ENCODE measurements around the gene KANK4. TPM values are rescaled to one million over a fixed set of nuclear protein-coding genes. Genes with fewer than 3 reads are reported as not detected.
A peak's percentile ranks its signal among the peaks of the same experiment; 100 is the strongest.

KANK4 gene
- total RNA-seq, 8 experiments from 2014 or later, result 0.27 to 6.7 (median 1.2) TPM

- Histone ChIP-seq H3K4me1 (replicated peaks in 1 of 2) (peaks cover 16 to 18% of the 10 kb centered on the region in 2 donors), H3K4me3 (no peak overlapping the region), H3K27ac (no peak overlapping the region)
- peak in 3 of 8 experiments; percentile 37 to 48 (median 44) for ATAC-seq (replicated peaks in 6 of 8)
- in situ Hi-C loops (cut with MboI; ENCODE audit: low pct_unique_long_range_greater_than_20kb in 2 of 9, low sequenced_read_pairs in 9 of 9, unreplicated experiment in 9 of 9), result no loop called here
- WGBS, 10 experiments, result 6 to 91% (median 80%) methylated on average over 1 to 6 of the region's 7 CpGs; no CpG with 5 or more reads in 3 of the 10 experiments
These were observed 14.2 kb upstream of the KANK4 start for GRCh38 chr1:62333441-62333840.

- WGBS, 10 experiments, result 13 to 100% (median 88%) methylated on average over 1 to 7 of the region's 22 CpGs; no CpG with 5 or more reads in 5 of the 10 experiments
- H3K4me1 ChIP-seq (replicated peaks in 1 of 2), result no peaks in the 10 kb centered on the region
- no peak overlapping the region for H3K4me3 ChIP-seq
- peak in 4 of 8 experiments; percentile 23 to 41 (median 28) for ATAC-seq (replicated peaks in 6 of 8)
- no peak overlapping the region for H3K27ac ChIP-seq
- in situ Hi-C loops (cut with MboI; ENCODE audit: low pct_unique_long_range_greater_than_20kb in 2 of 9, low sequenced_read_pairs in 9 of 9, unreplicated experiment in 9 of 9), result no loop called here
These were observed 8.3 kb upstream of the KANK4 start for GRCh38 chr1:62327360-62328055.

- no peaks in the 10 kb centered on the region for H3K4me1 ChIP-seq (replicated peaks in 1 of 2)
- in situ Hi-C loops (cut with MboI; ENCODE audit: low pct_unique_long_range_greater_than_20kb in 2 of 9, low sequenced_read_pairs in 9 of 9, unreplicated experiment in 9 of 9), result no loop called here
- 0 to 93% (median 60%) methylated on average over 1 to 2 of the region's 2 CpGs; no CpG with 5 or more reads in 3 of the 10 experiments for WGBS, 10 experiments
- no peak overlapping the region for H3K4me3 ChIP-seq
- no peak overlapping the region for H3K27ac ChIP-seq
- peak in 1 of 8 experiments; percentile 6 for ATAC-seq (replicated peaks in 6 of 8)
These were observed 6.4 kb upstream of the KANK4 start for GRCh38 chr1:62325681-62326080.

GRCh38 chr1:62325081-62325480, 5.8 kb upstream of the KANK4 start:
- ATAC-seq (replicated peaks in 6 of 8), result peak in 3 of 8 experiments; percentile 69 to 84 (median 80)
- no peak overlapping the region for H3K4me3 ChIP-seq
- 31 to 100% (median 94%) methylated on average over 2 to 5 of the region's 5 CpGs; no CpG with 5 or more reads in 1 of the 10 experiments for WGBS, 10 experiments
- H3K4me1 ChIP-seq (replicated peaks in 1 of 2), result no peaks in the 10 kb centered on the region
- no peak overlapping the region for H3K27ac ChIP-seq
- in situ Hi-C loops (cut with MboI; ENCODE audit: low pct_unique_long_range_greater_than_20kb in 2 of 9, low sequenced_read_pairs in 9 of 9, unreplicated experiment in 9 of 9), result no loop called here

GRCh38 chr1:62321446-62321845, 2.2 kb upstream of the KANK4 start:
- H3K4me1 ChIP-seq (replicated peaks in 1 of 2), result peaks cover 4 to 5% of the 10 kb centered on the region in 2 donors
- H3K4me3 ChIP-seq, result no peak overlapping the region
- in situ Hi-C loops (cut with MboI; ENCODE audit: low pct_unique_long_range_greater_than_20kb in 2 of 9, low sequenced_read_pairs in 9 of 9, unreplicated experiment in 9 of 9), result no loop called here
- H3K27ac ChIP-seq, result no peak overlapping the region
- ATAC-seq (replicated peaks in 6 of 8), result peak; percentile 32 to 77 (median 52)
- WGBS, 10 experiments, result 0 to 75% (median 72%) methylated on average over 1 to 3 of the region's 3 CpGs; no CpG with 5 or more reads in 5 of the 10 experiments

GRCh38 chr1:62318320-62318755, 896 bp downstream of the KANK4 start:
- in situ Hi-C loops (cut with MboI; ENCODE audit: low pct_unique_long_range_greater_than_20kb in 2 of 9, low sequenced_read_pairs in 9 of 9, unreplicated experiment in 9 of 9), result no loop called here
- WGBS, 10 experiments, result 17 to 100% (median 83%) methylated on average over 1 to 25 of the region's 27 CpGs; no CpG with 5 or more reads in 5 of the 10 experiments
- peak in 2 of 8 experiments; percentile 5 to 20 for ATAC-seq (replicated peaks in 6 of 8)
- no peak overlapping the region for H3K27ac ChIP-seq
- H3K4me1 ChIP-seq (replicated peaks in 1 of 2), result peaks cover 12 to 14% of the 10 kb centered on the region in 2 donors
- peak overlapping the region; percentile 32 to 44 (median 37) for H3K4me3 ChIP-seq

GRCh38 chr1:62317021-62317768, 2.0 kb downstream of the KANK4 start:
- H3K4me1 ChIP-seq (replicated peaks in 1 of 2), result peaks cover 12 to 15% of the 10 kb centered on the region in 2 donors
- no peak overlapping the region for H3K27ac ChIP-seq
- H3K4me3 ChIP-seq, result no peak overlapping the region
- in situ Hi-C loops (cut with MboI; ENCODE audit: low pct_unique_long_range_greater_than_20kb in 2 of 9, low sequenced_read_pairs in 9 of 9, unreplicated experiment in 9 of 9), result no loop called here
- no peak for ATAC-seq (replicated peaks in 6 of 8)
- 86 to 100% (median 96%) methylated on average over 1 to 9 of the region's 9 CpGs; no CpG with 5 or more reads in 4 of the 10 experiments for WGBS, 10 experiments

GRCh38 chr1:62316135-62316534, 3.1 kb downstream of the KANK4 start:
- H3K4me3 ChIP-seq, result no peak overlapping the region
- peaks cover 12 to 15% of the 10 kb centered on the region in 2 donors for H3K4me1 ChIP-seq (replicated peaks in 1 of 2)
- H3K27ac ChIP-seq, result no peak overlapping the region
- WGBS, 10 experiments, result 20 to 100% (median 47%) methylated on average over 1 to 3 of the region's 3 CpGs; no CpG with 5 or more reads in 2 of the 10 experiments
- in situ Hi-C loops (cut with MboI; ENCODE audit: low pct_unique_long_range_greater_than_20kb in 2 of 9, low sequenced_read_pairs in 9 of 9, unreplicated experiment in 9 of 9), result no loop called here
- ATAC-seq (replicated peaks in 6 of 8), result peak in 5 of 8 experiments; percentile 47 to 86 (median 82)

GRCh38 chr1:62315387-62315786, 3.8 kb downstream of the KANK4 start:
- in situ Hi-C loops (cut with MboI; ENCODE audit: low pct_unique_long_range_greater_than_20kb in 2 of 9, low sequenced_read_pairs in 9 of 9, unreplicated experiment in 9 of 9), result no loop called here
- WGBS, 10 experiments, result 39 to 100% (median 81%) methylated on average over 1 to 5 of the region's 5 CpGs; no CpG with 5 or more reads in 4 of the 10 experiments
- no peak overlapping the region for H3K4me3 ChIP-seq
- H3K27ac ChIP-seq, result no peak overlapping the region
- H3K4me1 ChIP-seq (replicated peaks in 1 of 2), result peaks cover 12 to 15% of the 10 kb centered on the region in 2 donors
- ATAC-seq (replicated peaks in 6 of 8), result no peak

- in situ Hi-C loops (cut with MboI; ENCODE audit: low pct_unique_long_range_greater_than_20kb in 2 of 9, low sequenced_read_pairs in 9 of 9, unreplicated experiment in 9 of 9), result no loop called here
- ATAC-seq (replicated peaks in 6 of 8), result no peak
- H3K27ac ChIP-seq, result no peak overlapping the region
- H3K4me3 ChIP-seq, result no peak overlapping the region
- H3K4me1 ChIP-seq (replicated peaks in 1 of 2), result peaks cover 12 to 15% of the 10 kb centered on the region in 2 donors
- WGBS, 10 experiments, result 67 to 100% (median 81%) methylated on average over 1 to 14 of the region's 16 CpGs; no CpG with 5 or more reads in 1 of the 10 experiments
These were observed 4.5 kb downstream of the KANK4 start for GRCh38 chr1:62314454-62315350.

GRCh38 chr1:62312698-62313097, 6.5 kb downstream of the KANK4 start:
- in situ Hi-C loops (cut with MboI; ENCODE audit: low pct_unique_long_range_greater_than_20kb in 2 of 9, low sequenced_read_pairs in 9 of 9, unreplicated experiment in 9 of 9), result no loop called here
- 0 to 100% (median 68%) methylated on average over 1 to 4 of the region's 4 CpGs for WGBS, 10 experiments
- no peak for ATAC-seq (replicated peaks in 6 of 8)
- H3K4me3 ChIP-seq, result no peak overlapping the region
- no peak overlapping the region for H3K27ac ChIP-seq
- peaks cover 18 to 24% of the 10 kb centered on the region in 2 donors for H3K4me1 ChIP-seq (replicated peaks in 1 of 2)

GRCh38 chr1:62311473-62311943, 7.7 kb downstream of the KANK4 start:
- no peak overlapping the region for H3K4me3 ChIP-seq
- ATAC-seq (replicated peaks in 6 of 8), result peak in 1 of 8 experiments; percentile 39
- WGBS, 10 experiments, result 0 to 86% (median 61%) methylated on average over 1 to 6 of the region's 6 CpGs; no CpG with 5 or more reads in 2 of the 10 experiments
- in situ Hi-C loops (cut with MboI; ENCODE audit: low pct_unique_long_range_greater_than_20kb in 2 of 9, low sequenced_read_pairs in 9 of 9, unreplicated experiment in 9 of 9), result no loop called here
- no peak overlapping the region for H3K27ac ChIP-seq
- peaks cover 18 to 24% of the 10 kb centered on the region in 2 donors for H3K4me1 ChIP-seq (replicated peaks in 1 of 2)

Measured in motor neuron (in vitro differentiated cells).